NCI-H2171 treated with DMSO at 0.1 percent for 48 hours (cell line): ENCODE data around the gene EFNA3.

Source experiments
- DNase-seq: peaks from one replicate; lab custom pipeline; 2025; lab: John Stamatoyannopoulos, UW

Gene EFNA3

GRCh38 chr1:155083865-155084721 is 5.5 kb downstream of the EFNA3 start:
- DNase-seq: peak; percentile 40

GRCh38 chr1:155084722-155085503 is 6.3 kb downstream of the EFNA3 start:
- peak; percentile 97 for DNase-seq

GRCh38 chr1:155085504-155086127 is 7.0 kb downstream of the EFNA3 start:
- DNase-seq: peak; percentile 30

GRCh38 chr1:155086128-155086741 is 7.6 kb downstream of the EFNA3 start:
- DNase-seq: peak; percentile 42

- DNase-seq: no peak
These were observed 8.4 kb downstream of the EFNA3 start for GRCh38 chr1:155086856-155087535.

GRCh38 chr1:155091071-155092051 is 12.7 kb downstream of the EFNA3 start:
- DNase-seq: peak; percentile 65

- DNase-seq: no peak
These were observed 13.5 kb downstream of the EFNA3 start for GRCh38 chr1:155092131-155092530.

GRCh38 chr1:155092641-155093040 is 14.0 kb downstream of the EFNA3 start:
- DNase-seq: no peak

- peak; percentile 77 for DNase-seq
These were observed 15.4 kb downstream of the EFNA3 start for GRCh38 chr1:155093911-155094621.

GRCh38 chr1:155094622-155094948 is 15.9 kb downstream of the EFNA3 start:
- no peak for DNase-seq

- no peak for DNase-seq
These were observed 20.7 kb downstream of the EFNA3 start for GRCh38 chr1:155099331-155099730.

- no peak for DNase-seq
These were observed 24.7 kb downstream of the EFNA3 start for GRCh38 chr1:155103325-155103724.

- DNase-seq: no peak
These were observed 26.2 kb downstream of the EFNA3 start for GRCh38 chr1:155104605-155105534.

GRCh38 chr1:155105604-155106011 is 27.0 kb downstream of the EFNA3 start:
- DNase-seq: no peak

- no peak for DNase-seq
These were observed 28.2 kb downstream of the EFNA3 start for GRCh38 chr1:155106862-155107261.

- DNase-seq: no peak
These were observed 28.9 kb downstream of the EFNA3 start for GRCh38 chr1:155107309-155108264.

- no peak for DNase-seq
These were observed 29.7 kb downstream of the EFNA3 start for GRCh38 chr1:155108296-155108695.

GRCh38 chr1:155110381-155110780 is 31.7 kb downstream of the EFNA3 start:
- DNase-seq: no peak
